ENCODE results near the gene TRPM8. TPM values are rescaled to one million over a fixed set of nuclear protein-coding genes. Genes with fewer than 3 reads are reported as not detected.

Gene TRPM8
- total RNA-seq, 1 donor from 2014 or later, result not detected

GRCh38 chr2:234038076-234038802 is 121.1 kb downstream of the TRPM8 start:
- Histone ChIP-seq H3K4me3 (ENCODE audit: low read depth, low read length) (no peak overlapping the region), H3K27me3 (ENCODE audit: control insufficient read depth, insufficient read depth, low read length) (no peaks in the 10 kb centered on the region), H3K36me3 (ENCODE audit: control insufficient read depth, insufficient read depth, low read length) (no peaks in the 10 kb centered on the region)
- TF ChIP-seq CTCF (IDR thresholded peaks at IDR 0.05; ENCODE audit: insufficient read depth, low read length, severe bottlenecking), result no peak
- FAIRE-seq, result no peak
- no peak for DNase-seq (ENCODE audit: low read depth)

GRCh38 chr2:234044157-234044556 is 127.0 kb downstream of the TRPM8 start:
- DNase-seq (ENCODE audit: low read depth), result peak; percentile 86
- H3K4me3 ChIP-seq (ENCODE audit: low read depth, low read length), result no peak overlapping the region
- no peak for TF ChIP-seq CTCF (IDR thresholded peaks at IDR 0.05; ENCODE audit: insufficient read depth, low read length, severe bottlenecking)
- no peaks in the 10 kb centered on the region for H3K27me3 ChIP-seq (ENCODE audit: control insufficient read depth, insufficient read depth, low read length)
- FAIRE-seq, result no peak
- no peaks in the 10 kb centered on the region for H3K36me3 ChIP-seq (ENCODE audit: control insufficient read depth, insufficient read depth, low read length)

GRCh38 chr2:234046521-234046920 is 129.3 kb downstream of the TRPM8 start:
- DNase-seq (ENCODE audit: low read depth), result no peak
- H3K36me3 ChIP-seq (ENCODE audit: control insufficient read depth, insufficient read depth, low read length), result no peaks in the 10 kb centered on the region
- H3K4me3 ChIP-seq (ENCODE audit: low read depth, low read length), result no peak overlapping the region
- no peak for TF ChIP-seq CTCF (IDR thresholded peaks at IDR 0.05; ENCODE audit: insufficient read depth, low read length, severe bottlenecking)
- no peak for FAIRE-seq
- no peaks in the 10 kb centered on the region for H3K27me3 ChIP-seq (ENCODE audit: control insufficient read depth, insufficient read depth, low read length)

- Histone ChIP-seq H3K4me3 (ENCODE audit: low read depth, low read length) (no peak overlapping the region), H3K36me3 (ENCODE audit: control insufficient read depth, insufficient read depth, low read length) (no peaks in the 10 kb centered on the region), H3K27me3 (ENCODE audit: control insufficient read depth, insufficient read depth, low read length) (no peaks in the 10 kb centered on the region)
- DNase-seq (ENCODE audit: low read depth) (no peak), FAIRE-seq (no peak)
- TF ChIP-seq CTCF (IDR thresholded peaks at IDR 0.05; ENCODE audit: insufficient read depth, low read length, severe bottlenecking), result no peak
Measured at GRCh38 chr2:234047361-234047760, 130.2 kb downstream of the TRPM8 start.

GRCh38 chr2:234048049-234048448 is 130.9 kb downstream of the TRPM8 start:
- no peak overlapping the region for H3K4me3 ChIP-seq (ENCODE audit: low read depth, low read length)
- DNase-seq (ENCODE audit: low read depth), result peak; percentile 72
- no peak for FAIRE-seq

More at GRCh38 chr2:234048049-234048448, 130.9 kb downstream of the TRPM8 start:
- Histone ChIP-seq H3K27me3 (ENCODE audit: control insufficient read depth, insufficient read depth, low read length) (no peaks in the 10 kb centered on the region), H3K36me3 (ENCODE audit: control insufficient read depth, insufficient read depth, low read length) (no peaks in the 10 kb centered on the region)
- TF ChIP-seq CTCF (IDR thresholded peaks at IDR 0.05; ENCODE audit: insufficient read depth, low read length, severe bottlenecking), result no peak

All from bronchial epithelial cell (primary cell).